HepG2 (cell line): ENCODE results near the gene AKR1C4. TPM values are rescaled to one million over a fixed set of nuclear protein-coding genes. Genes with fewer than 3 reads are reported as not detected.
A peak's percentile ranks its signal among the peaks of the same experiment; 100 is the strongest.

Experiments used
- BRF2 ChIP-seq: sonication (generic); formaldehyde crosslinking; IDR thresholded peaks from 2 replicates; pipeline ENCODE4 v1.8.1; 2022; ENCODE audit warnings: mild to moderate bottlenecking, missing genetic modification reagents
- CSRNP2 ChIP-seq: sonication (generic); formaldehyde crosslinking; conservative IDR thresholded peaks from 2 replicates; pipeline ENCODE4 v1.8.0; 2022; ENCODE audit warnings: low read depth, missing genetic modification reagents
- DR1 ChIP-seq: sonication (generic); formaldehyde crosslinking; IDR thresholded peaks from 2 replicates; pipeline ENCODE4 v1.8.0; 2021; ENCODE audit warnings: mild to moderate bottlenecking, missing genetic modification reagents, inconsistent platforms
- E2F1 ChIP-seq: sonication (generic); formaldehyde crosslinking; IDR thresholded peaks from 2 replicates; pipeline ENCODE4 v1.5.0; 2020; ENCODE audit warnings: missing genetic modification reagents
- MAFK ChIP-seq, 2 experiments: IDR thresholded peaks in 1 of 2; conservative IDR thresholded peaks in 1 of 2; 2 replicates each; pipeline ENCODE4 v1.6.1; 2011; ENCODE audit warnings: improper control_type of control experiment in 2 of 2, low read length in 2 of 2
- MATR3 ChIP-seq: sonication (generic); formaldehyde crosslinking; IDR thresholded peaks from 2 replicates; pipeline ENCODE4 v1.4.0; 2020; ENCODE audit warnings: missing genetic modification reagents
- MED8 ChIP-seq: sonication (generic); formaldehyde crosslinking; IDR thresholded peaks from 2 replicates; pipeline ENCODE4 v1.8.1; 2023; ENCODE audit warnings: mild to moderate bottlenecking, missing genetic modification reagents; ENCODE audit not compliant: insufficient replicate concordance
- MIXL1 ChIP-seq: IDR thresholded peaks from 2 replicates; pipeline ENCODE4 v1.6.1; 2016
- NFYC ChIP-seq: IDR thresholded peaks from 2 replicates; pipeline ENCODE4 v1.6.1; 2016; ENCODE audit warnings: missing genetic modification reagents, missing compliant biosample characterization
- NR3C1 ChIP-seq: sonication (generic); formaldehyde crosslinking; IDR thresholded peaks from 2 replicates; pipeline ENCODE4 v1.4.0; 2020; ENCODE audit warnings: missing genetic modification reagents
- POLR2AphosphoS2 ChIP-seq: IDR thresholded peaks from 2 replicates; pipeline ENCODE4 v1.6.1; 2011; ENCODE audit warnings: low read depth, low read length, improper control_type of control experiment
- RBAK ChIP-seq: sonication (generic); formaldehyde crosslinking; IDR thresholded peaks from 2 replicates; pipeline ENCODE4 v1.5.1; 2020; ENCODE audit warnings: mild to moderate bottlenecking, missing genetic modification reagents
- SAP130 ChIP-seq: IDR thresholded peaks from 2 replicates; pipeline ENCODE4 v1.6.1; 2016; ENCODE audit warnings: low read depth
- SOX5 ChIP-seq: IDR thresholded peaks from 2 replicates; pipeline ENCODE4 v1.6.1; 2016; ENCODE audit warnings: borderline replicate concordance
- TEF ChIP-seq: sonication (generic); formaldehyde crosslinking; IDR thresholded peaks from 2 replicates; pipeline ENCODE4 v1.5.0; 2020; ENCODE audit warnings: missing genetic modification reagents
- TFAP4 ChIP-seq: sonication (generic); IDR thresholded peaks from 2 replicates; pipeline ENCODE4 v1.6.1; 2016; ENCODE audit warnings: low read depth, borderline replicate concordance
- ZBTB39 ChIP-seq: sonication (generic); formaldehyde crosslinking; IDR thresholded peaks from 2 replicates; pipeline ENCODE4 v1.5.0; 2020; ENCODE audit warnings: missing genetic modification reagents
- ZMAT3 ChIP-seq: sonication (generic); formaldehyde crosslinking; conservative IDR thresholded peaks from 2 replicates; pipeline ENCODE4 v1.7.0; 2021; ENCODE audit warnings: missing genetic modification reagents
- ZMAT5 ChIP-seq: sonication (generic); formaldehyde crosslinking; IDR thresholded peaks from 2 replicates; pipeline ENCODE4 v1.5.0; 2020; ENCODE audit warnings: mild to moderate bottlenecking, low read depth, missing genetic modification reagents, borderline replicate concordance
- ZMYM2 ChIP-seq: sonication (generic); formaldehyde crosslinking; IDR thresholded peaks from 2 replicates; pipeline ENCODE4 v1.8.0; 2022; ENCODE audit warnings: mild to moderate bottlenecking, missing genetic modification reagents
- ZNF639 ChIP-seq: conservative IDR thresholded peaks from 2 replicates; pipeline ENCODE4 v1.6.1; 2018; ENCODE audit warnings: missing genetic modification reagents
- ZNF720 ChIP-seq: sonication (generic); formaldehyde crosslinking; IDR thresholded peaks from 2 replicates; pipeline ENCODE4 v1.4.0; 2020; ENCODE audit warnings: missing genetic modification reagents
- ZSCAN22 ChIP-seq: sonication (generic); formaldehyde crosslinking; IDR thresholded peaks from 2 replicates; pipeline ENCODE4 v1.4.0; 2020; ENCODE audit warnings: mild to moderate bottlenecking, missing genetic modification reagents
- polyA plus RNA-seq, 8 experiments: library from polyadenylated mRNA; depleted of rRNA in 3 of 8; stranded (reverse) in 7 of 8; unstranded in 1 of 8; fragments of >200 nt; fragmentation: Illumina TruSeq in 4 of 8; extraction: Trizol in 4 of 8; gene quantifications; 2 replicates each; pipeline versions ENCODE4 v1.2.1 to v1.2.3, GENCODE V29; 2011 to 2016; ENCODE audit warnings: low read depth in 4 of 8, missing spikeins in 1 of 8, mixed read lengths in 1 of 8; ENCODE audit not compliant: insufficient read depth in 1 of 8
- total RNA-seq, 5 experiments: library from RNA; depleted of rRNA; stranded (reverse); fragments of >200 nt; fragmentation: Illumina TruSeq; extraction: Trizol; gene quantifications; 2 replicates each; pipeline ENCODE4 v1.2.3, GENCODE V29; 2016; ENCODE audit warnings: low read depth in 1 of 5

AKR1C4 gene
- total and polyA plus RNA-seq, 2 of the 13 experiments (the other 11 are each of a cell fraction or from before 2014, with no cell fraction given): 0.18 to 1.3 TPM

- TF ChIP-seq RBAK (CRISPR knock-in tag) (no peak), E2F1 (CRISPR knock-in tag) (no peak), NFYC (CRISPR knock-in tag) (no peak), TFAP4 (no peak), MED8 (CRISPR knock-in tag) (no peak), TEF (CRISPR knock-in tag) (no peak), ZBTB39 (CRISPR knock-in tag) (no peak), BRF2 (CRISPR knock-in tag) (no peak), POLR2AphosphoS2 (no peak), DR1 (CRISPR knock-in tag) (no peak), SAP130 (CRISPR knock-in tag) (0 out of 2 replicates have a peak, but pooled peaks have one; percentile 29), MIXL1 (peak; percentile 54; the same call in 1 of the 2 replicates), ZSCAN22 (CRISPR knock-in tag) (no peak), CSRNP2 (CRISPR knock-in tag) (no peak), NR3C1 (CRISPR knock-in tag) (no peak), ZNF639 (CRISPR knock-in tag) (no peak), MATR3 (CRISPR knock-in tag) (no peak), MAFK (conservative IDR thresholded peaks at IDR 0.05 in 1 of 2, IDR thresholded peaks at IDR 0.05 in 1 of 2; ENCODE audit: low read length in 2 of 2) (no peak), ZNF720 (CRISPR knock-in tag) (no peak), ZMAT3 (no peak), SOX5 (CRISPR knock-in tag) (peak; percentile 61; the same call in 1 of the 2 replicates), ZMYM2 (CRISPR knock-in tag) (peak; percentile 45; the same call in 1 of the 2 replicates), ZMAT5 (no peak)
Measured at GRCh38 chr10:5219262-5219661, 22.6 kb downstream of the AKR1C4 start (continued).
